Measurements from ENCODE around the gene GFOD1.
"Not testable (repeated sequence)": the region's sequence is repeated elsewhere in the genome, so short reads cannot be mapped to it uniquely, and the experiment has no call there.

Gene GFOD1

DNA sequence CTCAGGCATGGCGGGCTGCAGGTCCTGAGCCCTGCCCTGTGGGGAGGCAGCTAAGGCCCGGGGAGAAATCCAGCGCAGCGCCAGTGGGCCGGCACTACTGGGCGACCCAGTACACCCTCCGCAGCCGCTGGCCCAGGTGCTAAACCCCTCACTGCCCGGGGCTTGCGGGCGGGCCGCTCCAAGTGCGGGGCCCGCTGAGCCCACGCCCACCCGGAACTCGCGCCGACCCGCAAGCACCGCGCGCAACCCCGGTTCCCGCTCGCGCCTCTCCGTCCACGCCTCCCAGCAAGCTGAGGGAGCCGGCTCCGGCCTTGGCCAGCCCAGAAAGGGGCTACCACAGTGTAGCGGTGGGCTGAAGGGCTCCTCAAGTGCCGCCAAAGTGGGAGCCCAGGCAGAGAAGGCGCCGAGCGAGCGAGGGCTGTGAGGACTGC, 23.8 kb upstream of the GFOD1 start:
- not testable (repeated sequence) for DNase-seq

- DNase-seq = not testable (repeated sequence)
Measured at GRCh38 chr6:13510433-13510832, 23.0 kb upstream of the GFOD1 start.

DNA sequence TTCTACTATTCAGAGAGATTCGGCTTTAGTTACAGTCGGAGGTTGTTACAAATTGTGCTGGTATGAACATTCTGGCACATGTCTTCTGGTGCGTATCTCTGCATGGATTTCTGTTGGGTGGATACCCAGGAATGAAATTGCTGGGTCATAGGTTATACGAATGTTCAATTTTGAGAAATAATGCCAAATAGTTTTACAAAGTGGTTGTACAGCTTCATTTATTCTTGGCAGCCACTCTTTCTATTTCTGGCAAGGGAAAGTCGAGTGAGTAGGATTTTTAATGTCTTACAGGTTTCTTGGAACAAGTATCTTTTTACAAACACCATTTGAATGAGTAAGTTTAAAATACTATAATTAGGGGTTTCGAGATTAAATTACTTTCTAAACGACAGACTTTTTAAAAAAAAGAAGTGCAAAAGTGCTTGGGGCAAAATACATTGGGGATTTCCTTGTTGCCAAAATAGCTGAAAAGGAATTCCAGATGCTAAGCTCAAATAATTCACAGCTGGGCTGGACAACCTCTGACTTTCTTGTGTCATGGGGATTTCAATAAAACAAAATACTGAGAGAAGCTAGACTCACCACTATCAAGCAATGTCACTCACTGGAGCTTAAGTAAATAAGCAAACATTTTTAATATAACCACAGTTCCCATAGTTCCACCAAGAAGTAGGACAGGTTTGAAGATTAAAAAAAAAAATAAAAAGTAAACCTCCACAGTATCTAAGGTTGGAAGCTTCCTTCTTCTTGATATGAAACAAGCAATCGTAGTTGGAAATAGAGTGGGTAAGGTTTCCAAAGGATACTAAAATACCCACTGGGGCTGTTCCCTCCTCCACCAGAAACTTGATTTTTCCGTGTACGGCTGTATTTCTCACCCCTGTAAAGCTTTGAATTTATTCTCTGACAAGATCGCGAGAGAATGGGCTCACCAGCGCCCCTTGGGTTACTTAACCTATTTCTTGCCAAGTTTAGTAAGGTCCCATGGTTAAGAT, 21.6 kb upstream of the GFOD1 start:
- no peak for DNase-seq

DNA sequence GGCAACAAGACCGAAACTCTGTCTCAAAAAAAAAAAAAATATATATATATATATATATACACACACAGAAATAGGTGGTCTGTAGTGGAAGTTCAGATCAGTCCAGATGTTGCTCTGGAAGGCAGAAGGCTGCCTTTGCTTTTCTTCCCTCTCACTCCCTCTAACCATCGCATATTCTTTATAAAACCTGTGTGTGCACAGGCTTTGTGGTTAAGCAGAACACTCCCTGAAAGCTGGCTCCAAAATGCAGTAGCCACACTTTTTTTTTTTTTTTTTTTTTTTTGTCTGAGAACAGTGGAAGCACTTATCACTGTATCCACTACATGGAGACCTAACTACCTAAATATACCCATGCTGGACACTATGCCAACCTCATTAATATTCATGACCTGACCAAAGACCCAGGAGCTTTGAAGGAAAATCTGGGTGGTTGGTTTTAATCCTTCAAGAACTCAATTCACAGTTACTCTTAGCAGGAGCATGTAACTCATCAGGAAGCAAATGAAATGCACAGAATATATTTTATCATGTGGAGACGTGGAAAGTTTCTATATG, 20.0 kb upstream of the GFOD1 start:
- DNase-seq = no peak

- no peak for DNase-seq
Measured at GRCh38 chr6:13505345-13505734, 17.9 kb upstream of the GFOD1 start.

GRCh38 chr6:13504611-13505344, 17.4 kb upstream of the GFOD1 start:
- DNase-seq = no peak

DNA sequence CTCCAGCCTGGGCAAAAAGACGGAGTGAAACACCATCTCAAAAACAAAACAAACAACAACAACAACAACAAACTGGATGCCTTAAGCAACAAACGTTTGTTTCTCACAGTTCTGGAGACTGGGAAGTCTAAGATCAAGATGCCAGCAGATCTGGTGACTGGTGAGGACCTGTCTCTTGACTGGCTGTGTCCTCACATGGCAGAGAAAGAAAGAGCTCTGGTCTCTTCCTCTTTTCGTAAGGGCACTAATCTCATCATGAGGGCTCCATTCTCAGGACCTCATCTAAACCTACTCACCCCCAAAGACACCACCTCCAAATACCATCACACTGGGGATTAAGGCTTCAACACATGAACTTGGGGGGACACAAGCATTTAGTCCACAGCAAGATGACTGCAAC, 13.5 kb upstream of the GFOD1 start:
- DNase-seq = no peak

GRCh38 chr6:13500264-13500663, 12.9 kb upstream of the GFOD1 start:
- no peak for DNase-seq

- no peak for DNase-seq
Measured at GRCh38 chr6:13496513-13497190, 9.3 kb upstream of the GFOD1 start.

- no peak for DNase-seq
Measured at GRCh38 chr6:13495818-13496217, 8.4 kb upstream of the GFOD1 start.

DNA sequence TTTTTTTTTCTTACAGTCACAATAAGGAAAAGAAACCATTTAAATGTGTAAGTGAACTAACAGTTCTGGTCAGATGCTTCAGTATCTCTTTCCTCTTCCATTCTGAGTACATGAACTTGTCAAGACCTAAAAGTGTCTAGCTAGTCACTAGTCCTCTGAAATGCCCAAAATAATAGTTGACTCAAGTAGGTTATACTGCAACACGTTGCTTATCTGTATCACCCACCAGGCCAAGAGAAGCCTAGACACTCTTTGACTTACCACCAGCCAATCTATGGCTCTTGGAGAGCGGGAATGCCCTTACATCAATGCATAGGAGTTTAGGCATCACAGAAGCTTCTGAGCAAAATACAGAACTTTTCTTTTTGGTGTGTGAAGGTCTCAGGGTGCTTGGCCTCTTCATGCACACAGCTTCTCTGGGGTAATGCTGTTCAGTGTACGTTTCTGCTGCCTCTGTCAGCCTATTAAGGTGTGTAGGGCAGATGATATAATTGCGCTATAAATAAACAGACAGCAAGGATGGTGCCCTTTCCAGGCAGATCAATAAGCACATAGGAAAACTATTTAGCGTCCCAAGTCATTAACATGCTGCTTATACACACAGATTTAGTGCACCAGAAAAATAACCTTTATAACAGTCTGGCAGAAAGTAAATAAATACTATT, 7.8 kb upstream of the GFOD1 start:
- no peak for DNase-seq

- DNase-seq = no peak
Measured at GRCh38 chr6:13494137-13494536, 6.7 kb upstream of the GFOD1 start.

- DNase-seq = no peak
Measured at GRCh38 chr6:13493147-13493546, 5.7 kb upstream of the GFOD1 start.

DNA sequence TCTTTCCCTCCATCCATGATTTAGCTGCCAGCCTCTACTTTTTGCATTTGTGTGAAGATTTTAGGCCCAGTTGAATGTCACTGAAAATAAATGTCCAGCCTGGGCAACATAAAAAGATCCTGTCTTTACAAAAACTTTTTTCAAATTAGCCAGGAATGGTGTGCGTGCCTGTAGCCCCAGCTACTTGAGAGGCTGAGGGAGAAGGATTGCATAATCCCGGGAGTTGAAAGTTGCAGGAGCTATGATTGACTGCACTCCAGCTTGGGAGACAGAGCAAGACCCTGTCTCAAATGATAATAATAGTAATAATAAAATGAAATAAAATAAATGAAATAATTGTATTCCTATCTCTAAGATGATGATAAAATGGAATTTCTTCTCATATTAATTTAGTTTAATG, 5.0 kb upstream of the GFOD1 start:
- DNase-seq = no peak

DNA sequence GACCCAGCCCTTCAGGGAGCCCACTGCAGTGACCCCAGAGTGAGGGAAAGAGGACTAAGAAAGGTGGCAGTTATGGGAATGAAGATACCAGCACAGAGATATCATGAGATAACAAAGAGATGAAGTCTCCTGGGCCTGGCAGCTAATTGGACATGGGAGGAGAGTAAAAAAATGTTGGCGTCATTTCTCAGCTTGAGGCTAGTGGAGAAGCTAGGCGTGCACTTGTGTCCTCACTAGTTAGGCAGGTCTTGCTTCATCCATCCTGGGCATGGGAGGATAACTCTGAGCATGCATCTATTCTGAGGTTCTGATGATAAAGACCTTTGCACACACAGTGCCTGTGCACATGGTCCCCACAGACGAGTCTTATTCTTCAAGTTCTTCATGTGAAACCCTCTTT, 4.1 kb upstream of the GFOD1 start:
- no peak for DNase-seq

DNA sequence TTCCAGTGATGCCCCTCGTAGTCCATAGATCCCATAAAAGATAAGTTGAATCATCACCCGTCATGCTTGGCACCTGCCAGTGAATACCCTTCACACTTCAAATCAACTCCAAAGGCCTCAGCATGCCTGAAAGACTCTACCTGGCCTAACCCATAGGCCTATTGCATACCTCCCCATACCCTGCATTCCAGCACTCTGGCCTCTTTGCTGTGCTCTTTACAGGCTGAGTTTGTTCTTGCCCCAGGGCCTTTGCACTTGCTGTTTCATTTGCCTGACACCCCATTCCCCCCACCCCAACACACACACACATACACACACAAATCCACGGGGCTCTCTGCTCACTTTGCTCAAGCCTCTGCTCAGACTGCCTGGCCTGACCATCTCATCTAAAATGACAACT, 3.0 kb upstream of the GFOD1 start:
- DNase-seq = no peak

DNA sequence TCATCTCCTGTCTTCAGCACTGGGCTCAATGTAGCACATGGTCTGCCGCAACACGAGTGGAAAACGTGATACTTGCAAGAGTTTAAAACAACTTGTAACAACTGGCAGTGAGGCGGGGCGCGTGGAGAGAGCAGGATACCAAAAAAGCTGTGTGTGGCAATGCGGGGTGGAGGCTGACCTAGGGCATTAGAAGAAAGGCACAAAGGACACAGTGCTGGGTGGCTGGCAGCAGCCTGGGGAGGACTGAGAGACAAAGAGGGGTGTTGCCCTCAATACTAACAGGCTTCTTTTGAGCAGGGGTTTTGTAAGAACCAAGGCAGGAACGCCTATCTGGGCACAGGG, 1.5 kb upstream of the GFOD1 start:
- no peak for DNase-seq

- no peak for DNase-seq
Measured at GRCh38 chr6:13488015-13488895, 855 bp upstream of the GFOD1 start.

- peak; percentile 6 for DNase-seq
Measured at GRCh38 chr6:13486679-13487121, 700 bp downstream of the GFOD1 start.

- DNase-seq = no peak
Measured at GRCh38 chr6:13485923-13486562, 1.4 kb downstream of the GFOD1 start.

DNA sequence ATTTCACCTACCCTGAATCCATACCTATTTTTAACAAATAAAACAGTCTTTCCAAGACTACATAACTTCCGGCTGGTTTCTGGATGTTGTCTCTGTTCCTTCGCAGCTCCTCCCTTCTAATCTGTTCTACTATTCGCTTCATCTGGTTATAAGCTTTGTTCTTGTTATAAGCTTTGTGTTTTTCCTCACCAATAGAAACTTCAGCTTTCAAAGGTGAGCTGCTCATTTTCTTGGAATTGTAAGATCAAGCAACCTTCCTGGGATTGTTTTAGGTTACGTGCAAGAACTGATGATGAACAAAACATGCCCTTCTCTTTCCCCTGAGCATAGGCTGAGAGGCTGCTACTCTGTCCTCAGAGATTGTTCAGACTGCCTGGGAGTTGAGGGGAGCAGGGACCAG, 2.1 kb downstream of the GFOD1 start:
- no peak for DNase-seq
